Measurements from ENCODE around the gene ASL. TPM values are rescaled to one million over a fixed set of nuclear protein-coding genes. Genes with fewer than 3 reads are reported as not detected.
"Not testable (repeated sequence)": the region's sequence is repeated elsewhere in the genome, so short reads cannot be mapped to it uniquely, and the experiment has no call there.

Gene ASL
- total and polyA plus RNA-seq, 2 donors (not counting 1 experiment from before 2014, with no cell fraction given), result 38.0 to 48.7 TPM

- DNase-seq, result no peak
- no peaks in the 10 kb centered on the region for H3K27me3 ChIP-seq (replicated peaks in 1 of 4; ENCODE audit: control extremely low read depth in 1 of 4, control insufficient read depth in 3 of 4, insufficient read depth in 4 of 4, low read length in 3 of 4)
- H3K9me3 ChIP-seq (ENCODE audit: control extremely low read depth in 1 of 3, control insufficient read depth in 2 of 3, insufficient read depth in 1 of 3, low read length in 2 of 3), result no peaks in the 10 kb centered on the region
- intact Hi-C loops (cut with micrococcal nuclease), result no loop called here
- H3K79me2 ChIP-seq (ENCODE audit: control insufficient read depth, insufficient read depth, low read length), result no peaks in the 10 kb centered on the region
- Mint-ChIP-seq H3K27ac (no peak overlapping the region), H3K4me3 (no peak overlapping the region), H3K27me3 (peaks cover 3% of the 10 kb centered on the region), H3K4me1 (no peaks in the 10 kb centered on the region), H3K9me3 (ENCODE audit: insufficient read depth) (no peaks in the 10 kb centered on the region)
- TF ChIP-seq CTCF (IDR thresholded peaks at IDR 0.05) (no peak), EZH2 (IDR thresholded peaks at IDR 0.05; ENCODE audit: borderline replicate concordance, insufficient read depth, low read depth, low read length, poor library complexity, severe bottlenecking) (no peak)
- ChIA-PET CTCF (no interaction called here), POLR2A (no interaction called here)
- ATAC-seq (ENCODE audit: low read depth), result no peak
- H2AFZ ChIP-seq (ENCODE audit: insufficient read depth, low read depth, low read length, poor library complexity, severe bottlenecking), result no peak overlapping the region
- H3K27ac ChIP-seq (ENCODE audit: low read length in 2 of 2), result no peak overlapping the region
- no peaks in the 10 kb centered on the region for H3K4me1 ChIP-seq (ENCODE audit: control insufficient read depth in 2 of 2, insufficient read depth in 2 of 2, low read length in 2 of 2)
- H3K4me2 ChIP-seq (replicated peaks; ENCODE audit: low read depth, low read length, poor library complexity, severe bottlenecking), result no peak overlapping the region
- H3K36me3 ChIP-seq (replicated peaks in 1 of 2; ENCODE audit: control extremely low read depth in 1 of 2, control insufficient read depth in 1 of 2, extremely low read depth in 1 of 2, insufficient read depth in 2 of 2, low read length in 1 of 2), result no peaks in the 10 kb centered on the region
- no peak overlapping the region for H3K4me3 ChIP-seq (ENCODE audit: control extremely low read depth in 1 of 5, extremely low read depth in 1 of 5, insufficient read depth in 1 of 5, low read depth in 2 of 5, low read length in 4 of 5)
- no CpG with 5 or more reads among the region's 7 CpGs for WGBS (ENCODE audit: insufficient coverage)
- no peaks in the 10 kb centered on the region for H4K20me1 ChIP-seq (ENCODE audit: control insufficient read depth, insufficient read depth, low read length, poor library complexity, severe bottlenecking)
- no peak overlapping the region for H3K9ac ChIP-seq (ENCODE audit: low read length)
Observed at GRCh38 chr7:66033471-66034385, 41.9 kb upstream of the ASL start.

- H3K9ac ChIP-seq (ENCODE audit: low read length); H3K36me3 ChIP-seq (replicated peaks in 1 of 2; ENCODE audit: control extremely low read depth in 1 of 2, control insufficient read depth in 1 of 2, extremely low read depth in 1 of 2, insufficient read depth in 2 of 2, low read length in 1 of 2); H3K27me3 ChIP-seq (replicated peaks in 1 of 4; ENCODE audit: control extremely low read depth in 1 of 4, control insufficient read depth in 3 of 4, insufficient read depth in 4 of 4, low read length in 3 of 4); H3K9me3 ChIP-seq (ENCODE audit: control extremely low read depth in 1 of 3, control insufficient read depth in 2 of 3, insufficient read depth in 1 of 3, low read length in 2 of 3); H3K27ac Mint-ChIP-seq; H2AFZ ChIP-seq (ENCODE audit: insufficient read depth, low read depth, low read length, poor library complexity, severe bottlenecking); CTCF ChIA-PET; H4K20me1 ChIP-seq (ENCODE audit: control insufficient read depth, insufficient read depth, low read length, poor library complexity, severe bottlenecking); intact Hi-C loops (cut with micrococcal nuclease); H3K4me3 ChIP-seq (ENCODE audit: control extremely low read depth in 1 of 5, extremely low read depth in 1 of 5, insufficient read depth in 1 of 5, low read depth in 2 of 5, low read length in 4 of 5); H3K9me3 Mint-ChIP-seq (ENCODE audit: insufficient read depth); H3K27me3 Mint-ChIP-seq; H3K4me1 ChIP-seq (ENCODE audit: control insufficient read depth in 2 of 2, insufficient read depth in 2 of 2, low read length in 2 of 2); H3K79me2 ChIP-seq (ENCODE audit: control insufficient read depth, insufficient read depth, low read length); ATAC-seq (ENCODE audit: low read depth); H3K27ac ChIP-seq (ENCODE audit: low read length in 2 of 2); H3K4me3 Mint-ChIP-seq; H3K4me1 Mint-ChIP-seq; POLR2A ChIA-PET; DNase-seq; H3K4me2 ChIP-seq (replicated peaks; ENCODE audit: low read depth, low read length, poor library complexity, severe bottlenecking): not testable (repeated sequence)
- WGBS (ENCODE audit: insufficient coverage), result no CpG with 5 or more reads among the region's 1 CpG
Observed at GRCh38 chr7:66034436-66035010, 41.1 kb upstream of the ASL start.

Measured in B cell (primary cell).